NCI-H1092 treated with DMSO at 0.1 percent for 48 hours (cell line): Measurements from ENCODE around the gene TMEM202.
A peak's percentile ranks its signal among the peaks of the same experiment; 100 is the strongest.
"Not testable (repeated sequence)": the region's sequence is repeated elsewhere in the genome, so short reads cannot be mapped to it uniquely, and the experiment has no call there.

Experiments used
- DNase-seq: peaks from one replicate; lab custom pipeline; 2025; lab: John Stamatoyannopoulos, UW

Gene TMEM202

GRCh38 chr15:72397796-72398588 lies at the start of gene TMEM202:
Gene TMEM202, plus strand, starts transcription at chr15:72398305. Its CDS starts 22 bp downstream, at chr15:72398327.
- no peak for DNase-seq

GRCh38 chr15:72353266-72353665 lies 44.8 kb upstream of the TMEM202 start:
- no peak for DNase-seq

- no peak for DNase-seq
Observed at GRCh38 chr15:72354496-72354895, 43.6 kb upstream of the TMEM202 start.

- no peak for DNase-seq
Observed at GRCh38 chr15:72358121-72358520, 40.0 kb upstream of the TMEM202 start.

- no peak for DNase-seq
Observed at GRCh38 chr15:72358650-72359171, 39.4 kb upstream of the TMEM202 start.

- no peak for DNase-seq
Observed at GRCh38 chr15:72361176-72361575, 36.9 kb upstream of the TMEM202 start.

- no peak for DNase-seq
Observed at GRCh38 chr15:72365844-72366243, 32.3 kb upstream of the TMEM202 start.

GRCh38 chr15:72368325-72368724 lies 29.8 kb upstream of the TMEM202 start:
- no peak for DNase-seq

GRCh38 chr15:72368899-72369298 lies 29.2 kb upstream of the TMEM202 start:
- no peak for DNase-seq

GRCh38 chr15:72369964-72370363 lies 28.1 kb upstream of the TMEM202 start:
- no peak for DNase-seq

GRCh38 chr15:72372361-72372760 lies 25.7 kb upstream of the TMEM202 start:
- no peak for DNase-seq

- no peak for DNase-seq
Observed at GRCh38 chr15:72375501-72375845, 22.6 kb upstream of the TMEM202 start.

- peak; percentile 86 for DNase-seq
Observed at GRCh38 chr15:72375846-72376581, 22.1 kb upstream of the TMEM202 start, which contains the start of gene HEXA. Gene HEXA, minus strand, starts transcription at chr15:72376014. Its CDS starts 42 bp downstream, at chr15:72375972.

GRCh38 chr15:72377331-72377730 lies 20.8 kb upstream of the TMEM202 start:
- DNase-seq = no peak

GRCh38 chr15:72379106-72379505 lies 19.0 kb upstream of the TMEM202 start:
- DNase-seq = not testable (repeated sequence)

GRCh38 chr15:72379856-72380430 lies 18.2 kb upstream of the TMEM202 start:
- DNase-seq = no peak

- no peak for DNase-seq
Observed at GRCh38 chr15:72380743-72381142, 17.4 kb upstream of the TMEM202 start.

- DNase-seq = no peak
Observed at GRCh38 chr15:72382146-72382545, 16.0 kb upstream of the TMEM202 start.

GRCh38 chr15:72387741-72388140 lies 10.4 kb upstream of the TMEM202 start:
- DNase-seq = no peak

GRCh38 chr15:72389231-72389630 lies 8.9 kb upstream of the TMEM202 start:
- DNase-seq = no peak

GRCh38 chr15:72396331-72396730 lies 1.8 kb upstream of the TMEM202 start:
- not testable (repeated sequence) for DNase-seq

GRCh38 chr15:72398648-72399047 lies 543 bp downstream of the TMEM202 start:
- no peak for DNase-seq

- DNase-seq = no peak
Observed at GRCh38 chr15:72402726-72403125, 4.6 kb downstream of the TMEM202 start.
